HL-60 (cell line): ENCODE data around the gene SCART1.

Experiments
- CTCF ChIP-seq: IDR thresholded peaks from one replicate; pipeline ENCODE4 v1.5.1; 2011; ENCODE audit warnings: low read length, control low read depth, inconsistent platforms; ENCODE audit not compliant: insufficient read depth
- GABPA ChIP-seq: IDR thresholded peaks from 2 replicates; pipeline ENCODE4 v1.6.1; 2012; ENCODE audit warnings: low read depth

GRCh38 chr10:133405844-133406527, 47.8 kb upstream of the SCART1 start:
- TF ChIP-seq CTCF (no peak), GABPA (no peak)
